Measurements from ENCODE around the gene PPP2R3B. TPM values are rescaled to one million over a fixed set of nuclear protein-coding genes. Genes with fewer than 3 reads are reported as not detected.
A peak's percentile ranks its signal among the peaks of the same experiment; 100 is the strongest.

PPP2R3B gene
- total RNA-seq, 1 donor from 2014 or later, result 38.3 TPM

DNA sequence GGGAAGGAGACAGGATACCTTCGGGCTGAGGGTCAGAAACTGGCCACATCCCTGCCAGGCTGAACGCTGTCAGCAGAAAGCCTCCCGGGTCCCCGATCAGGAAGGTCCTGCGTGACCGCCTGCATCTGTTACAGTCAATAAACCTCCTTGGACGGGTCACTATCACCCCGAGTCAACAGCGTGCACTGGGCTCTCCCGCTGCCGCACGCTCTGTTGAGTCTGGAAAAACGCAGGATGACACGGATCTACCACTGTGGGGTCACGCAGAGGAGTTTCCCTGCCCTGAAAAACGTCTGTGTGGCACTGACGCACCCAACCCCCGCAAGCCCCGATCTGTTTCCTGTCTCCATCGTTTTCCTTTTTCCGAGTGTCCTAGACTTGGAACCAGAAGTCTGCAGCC, 12.1 kb downstream of the PPP2R3B start:
- no peak for TF ChIP-seq CTCF (conservative IDR thresholded peaks at IDR 0.05; ENCODE audit: low read depth, low read length)
- no peak for DNase-seq (ENCODE audit: low read depth)
- H3K4me3 ChIP-seq (ENCODE audit: low read depth, low read length), result peak overlapping the region; percentile 43

DNA sequence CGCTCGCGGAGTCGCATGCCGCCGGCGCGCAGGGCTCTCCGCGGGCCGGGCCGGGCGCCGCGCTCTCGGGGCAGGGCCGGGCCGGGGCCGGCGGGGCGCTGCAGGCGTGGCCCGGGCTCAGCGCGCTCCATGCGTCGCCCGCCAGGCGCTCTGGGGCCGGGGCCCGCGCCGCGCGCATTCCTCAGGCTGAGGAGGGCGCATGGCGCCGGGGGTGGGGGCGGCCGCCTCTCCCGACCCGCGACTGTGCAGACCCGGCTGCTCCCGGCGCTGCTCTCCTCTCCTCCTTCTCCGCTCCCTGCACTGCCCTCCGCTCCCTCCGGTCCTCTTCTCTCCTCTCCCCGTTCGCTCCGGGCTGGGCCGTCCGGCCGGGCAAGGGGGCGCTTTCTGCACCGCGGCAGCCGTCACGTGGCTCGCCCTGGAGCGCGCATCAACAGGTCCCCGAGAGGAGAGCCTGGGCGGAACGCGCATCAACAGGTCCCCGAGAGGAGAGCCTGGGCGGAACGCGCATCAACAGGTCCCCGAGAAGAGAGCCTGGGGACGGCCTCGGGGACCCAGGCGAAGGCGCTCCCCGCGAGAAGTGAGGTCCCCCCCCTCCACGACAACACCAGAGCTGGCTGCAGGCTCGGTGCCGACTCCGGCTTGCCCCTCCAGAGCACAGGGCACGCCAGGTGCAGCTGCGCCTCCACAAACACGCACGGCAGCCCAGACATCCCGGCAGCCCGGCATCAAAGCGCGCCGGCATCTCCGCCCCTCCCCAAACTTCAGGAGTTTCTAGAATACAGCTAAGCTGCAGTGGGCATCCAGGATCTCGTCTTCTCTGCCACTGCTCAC, 12.9 kb downstream of the PPP2R3B start:
- peak overlapping the region; percentile 43 for H3K4me3 ChIP-seq (ENCODE audit: low read depth, low read length)
- DNase-seq (ENCODE audit: low read depth), result no peak
- TF ChIP-seq CTCF (conservative IDR thresholded peaks at IDR 0.05; ENCODE audit: low read depth, low read length), result no peak

DNA sequence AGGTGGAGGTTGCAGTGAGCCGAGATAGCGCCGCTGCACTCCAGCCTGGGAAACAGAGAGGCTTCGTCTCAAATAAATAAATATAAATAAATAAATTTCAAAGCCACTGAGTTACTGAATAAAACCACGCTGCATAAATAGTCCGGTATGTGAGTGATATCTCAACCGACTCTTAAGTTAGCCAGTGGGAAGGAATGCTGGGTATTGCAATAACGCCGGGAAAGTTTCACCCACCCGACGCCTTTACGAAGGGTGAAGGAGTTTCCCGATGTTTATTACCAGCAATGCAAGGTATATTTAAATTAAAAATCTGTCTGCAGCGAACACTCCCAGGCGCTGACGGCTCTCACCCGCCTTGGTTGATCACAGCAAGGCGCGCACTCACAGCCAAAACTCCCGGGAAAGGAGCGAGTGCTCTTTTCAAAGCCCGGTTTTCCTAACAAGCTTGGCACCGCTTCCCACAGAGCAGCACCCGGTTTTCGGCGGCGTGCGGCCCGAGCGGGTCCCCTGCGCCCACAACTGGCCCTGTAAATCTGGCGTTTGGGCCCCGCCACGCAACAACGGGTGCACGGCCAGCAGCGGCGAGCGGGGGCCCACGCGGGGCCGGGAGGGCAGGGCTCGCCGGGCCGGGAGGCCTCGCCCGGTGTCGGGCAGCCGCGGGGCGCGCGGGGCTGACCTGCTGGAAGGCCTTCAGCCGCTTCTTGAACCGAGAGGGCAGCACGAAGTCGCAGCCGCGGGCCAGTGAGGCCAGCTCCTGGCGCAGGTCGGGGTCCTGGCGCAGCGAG, 13.7 kb downstream of the PPP2R3B start:
- no peak for DNase-seq (ENCODE audit: low read depth)
- peak overlapping the region; percentile 28 for H3K4me3 ChIP-seq (ENCODE audit: low read depth, low read length)
- no peak for TF ChIP-seq CTCF (conservative IDR thresholded peaks at IDR 0.05; ENCODE audit: low read depth, low read length)

- no peak for DNase-seq (ENCODE audit: low read depth)
- H3K4me3 ChIP-seq (ENCODE audit: low read depth, low read length), result no peak overlapping the region
- no peak for TF ChIP-seq CTCF (conservative IDR thresholded peaks at IDR 0.05; ENCODE audit: low read depth, low read length)
Measured at GRCh38 chrX:371907-372306, 14.8 kb downstream of the PPP2R3B start.

GRCh38 chrX:370963-371745, 15.6 kb downstream of the PPP2R3B start:
- TF ChIP-seq CTCF (conservative IDR thresholded peaks at IDR 0.05; ENCODE audit: low read depth, low read length), result no peak
- no peak for DNase-seq (ENCODE audit: low read depth)
- no peak overlapping the region for H3K4me3 ChIP-seq (ENCODE audit: low read depth, low read length)

DNA sequence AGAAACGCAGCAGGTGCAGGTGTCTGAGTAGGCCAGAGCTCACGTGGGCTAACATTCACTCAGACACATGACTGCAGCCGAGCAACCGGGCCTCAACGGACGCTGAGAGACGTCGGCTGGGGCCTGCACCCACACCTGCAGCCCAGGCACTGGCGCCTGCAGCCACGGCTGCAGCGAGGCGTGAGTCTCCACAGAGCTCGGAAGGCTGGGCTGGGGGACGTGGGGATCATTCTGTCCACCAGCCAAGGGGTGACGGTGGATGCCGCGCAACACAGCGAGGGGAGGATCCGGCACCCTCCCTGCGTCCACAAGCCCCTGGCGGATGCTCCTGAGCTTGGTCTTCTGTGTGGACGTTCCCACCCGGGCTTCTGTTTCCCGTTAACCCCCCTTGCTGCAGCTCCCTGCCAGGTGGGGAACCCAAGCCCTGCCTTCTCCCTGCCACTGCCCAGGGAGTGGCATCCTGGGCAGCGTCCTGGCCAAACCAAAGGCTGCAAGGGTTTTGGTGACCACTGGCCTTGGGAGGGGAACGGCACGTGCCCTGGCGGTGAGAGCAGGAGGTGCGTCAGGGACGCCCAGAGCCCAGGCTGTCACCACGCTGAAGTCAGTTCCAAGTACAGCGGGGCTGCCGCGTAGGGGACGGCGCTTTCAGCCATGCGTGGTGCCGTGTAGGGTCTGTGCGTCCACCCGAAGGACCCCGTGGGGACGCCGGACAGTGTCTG, 16.3 kb downstream of the PPP2R3B start:
- H3K4me3 ChIP-seq (ENCODE audit: low read depth, low read length), result no peak overlapping the region
- no peak for TF ChIP-seq CTCF (conservative IDR thresholded peaks at IDR 0.05; ENCODE audit: low read depth, low read length)
- DNase-seq (ENCODE audit: low read depth), result no peak
